Posterior vena cava (tissue), 2 donors: ENCODE results near the gene USB1. TPM values are rescaled to one million over a fixed set of nuclear protein-coding genes. Genes with fewer than 3 reads are reported as not detected.
A peak's percentile ranks its signal among the peaks of the same experiment; 100 is the strongest.
"Not testable (repeated sequence)": the region's sequence is repeated elsewhere in the genome, so short reads cannot be mapped to it uniquely, and the experiment has no call there.

Source experiments
- DNase-seq: peaks from one replicate; pipeline ENCODE4 v3.0.0-alpha.2; 2020; ENCODE audit warnings: low spot score
- intact Hi-C, 2 donors: fragments of 100-400 bp; cut with DNase I; formaldehyde crosslinking; loops; one replicate each; pipeline versions ENCODE4 v1.14.1 to v1.14.2; 2022 to 2023
- total RNA-seq, 2 donors: library from RNA; stranded (reverse); fragmentation: NEBNext Ultra II Directional; extraction: Animal tissue kit (Norgen Biotek cat#: 25700); gene quantifications; one replicate each; pipeline ENCODE4 v1.2.1, GENCODE V29; 2021
- donor health status: DM: yes; HTN: yes; CAD: no.
- donor health status: DM: yes; HTN: yes; CAD: no.

Gene USB1
- total RNA-seq, 2 donors from 2014 or later = 34.1 to 39.0 TPM

DNA sequence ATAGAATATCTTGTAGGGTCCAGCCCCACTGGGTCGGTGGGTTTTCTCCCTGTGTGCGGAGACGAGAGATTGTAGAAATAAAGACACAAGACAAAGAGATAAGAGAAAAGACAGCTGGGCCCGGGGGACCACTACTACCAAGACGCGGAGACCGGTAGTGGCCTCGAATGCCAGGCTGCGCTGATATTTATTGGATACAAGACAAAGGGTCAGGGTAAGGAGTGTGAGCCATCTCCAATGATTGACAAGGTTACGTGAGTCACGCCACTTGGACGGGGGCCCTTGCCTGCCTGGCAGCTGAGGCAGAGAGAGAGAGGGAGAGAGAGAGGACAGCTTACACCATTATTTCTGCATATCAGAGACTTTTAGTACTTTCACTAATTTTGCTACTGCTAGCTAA lies 3.5 kb downstream of the USB1 start:
- intact Hi-C loops = loop anchor here in 1 of 2 donors (5.0 to 10.0 kb wide), 2 partner anchors 102 to 250 kb away; no protein-coding TSS in a partner anchor
- not testable (repeated sequence) for DNase-seq

DNA sequence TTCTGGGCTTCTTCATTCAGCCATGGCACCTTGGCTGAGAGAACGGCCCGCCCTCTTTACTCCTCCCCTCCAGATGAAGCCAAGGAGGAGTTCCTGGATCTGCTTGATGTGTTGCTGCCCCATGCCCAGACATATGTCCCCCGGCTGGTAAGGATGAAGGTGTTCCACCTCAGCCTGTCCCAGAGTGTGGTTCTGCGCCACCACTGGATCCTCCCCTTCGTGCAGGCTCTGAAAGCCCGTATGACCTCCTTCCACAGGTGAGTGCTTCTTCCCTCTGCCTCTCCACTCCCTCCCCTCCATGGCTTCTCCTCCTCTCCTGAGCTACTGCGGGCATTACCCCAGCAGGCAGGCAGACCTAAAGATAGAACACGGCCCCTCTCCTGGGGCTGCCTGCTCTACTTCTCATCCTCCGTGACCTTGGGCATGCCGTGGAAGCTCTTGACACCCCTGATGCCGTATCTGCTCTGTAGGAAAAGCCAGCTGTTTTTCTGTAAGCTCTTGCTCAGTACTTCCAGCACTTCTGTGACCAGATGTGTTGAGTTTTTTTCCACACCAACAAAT lies 8.7 kb downstream of the USB1 start:
- intact Hi-C loops = loop anchor here (2.0 to 10.0 kb wide), 2 partner anchors 103 to 255 kb away; no protein-coding TSS in a partner anchor
- no peak for DNase-seq

- intact Hi-C loops = no loop called here
- no peak for DNase-seq
Observed at GRCh38 chr16:58010886-58011285, 9.7 kb downstream of the USB1 start.

DNA sequence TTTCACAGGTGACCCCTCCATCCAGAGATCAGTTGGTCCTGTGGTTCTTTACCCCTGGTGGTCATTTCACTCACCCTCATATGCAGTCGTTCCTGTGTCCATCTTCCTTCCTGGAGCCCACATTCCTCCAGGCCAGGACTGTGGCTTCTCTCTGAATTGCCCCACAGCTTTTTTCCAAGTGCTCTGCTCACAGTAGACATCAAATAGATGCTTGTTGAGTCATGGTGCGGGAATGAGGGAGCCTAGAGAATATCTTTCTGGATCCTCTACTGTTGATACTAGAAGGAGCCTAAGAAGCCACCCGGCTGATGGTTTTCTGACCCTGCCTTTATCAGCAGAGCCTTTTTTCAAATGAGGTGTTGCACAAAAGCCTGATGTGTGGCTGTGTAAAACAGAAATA lies 10.4 kb downstream of the USB1 start:
- no peak for DNase-seq
- intact Hi-C loops = no loop called here

DNA sequence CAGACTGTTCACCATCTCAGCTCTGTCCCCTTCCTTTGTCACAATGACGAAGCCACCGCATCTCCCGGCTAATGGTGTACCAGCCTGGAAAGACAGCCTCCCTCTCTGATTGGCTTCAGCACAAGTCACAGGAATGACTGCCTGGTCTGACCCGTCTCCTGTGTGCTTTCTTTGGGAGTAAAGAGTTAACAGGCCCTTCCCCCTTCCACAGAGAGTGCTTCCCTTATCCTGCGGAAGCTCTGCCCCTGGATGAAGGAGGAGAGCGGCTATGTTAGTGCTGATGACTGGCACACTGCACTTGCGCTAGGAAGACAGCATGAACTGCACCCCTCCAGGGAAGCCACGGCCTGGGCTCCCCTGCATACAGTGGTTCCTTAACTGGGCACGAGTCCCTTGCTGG lies 11.3 kb downstream of the USB1 start:
- intact Hi-C loops = no loop called here
- no peak for DNase-seq

DNA sequence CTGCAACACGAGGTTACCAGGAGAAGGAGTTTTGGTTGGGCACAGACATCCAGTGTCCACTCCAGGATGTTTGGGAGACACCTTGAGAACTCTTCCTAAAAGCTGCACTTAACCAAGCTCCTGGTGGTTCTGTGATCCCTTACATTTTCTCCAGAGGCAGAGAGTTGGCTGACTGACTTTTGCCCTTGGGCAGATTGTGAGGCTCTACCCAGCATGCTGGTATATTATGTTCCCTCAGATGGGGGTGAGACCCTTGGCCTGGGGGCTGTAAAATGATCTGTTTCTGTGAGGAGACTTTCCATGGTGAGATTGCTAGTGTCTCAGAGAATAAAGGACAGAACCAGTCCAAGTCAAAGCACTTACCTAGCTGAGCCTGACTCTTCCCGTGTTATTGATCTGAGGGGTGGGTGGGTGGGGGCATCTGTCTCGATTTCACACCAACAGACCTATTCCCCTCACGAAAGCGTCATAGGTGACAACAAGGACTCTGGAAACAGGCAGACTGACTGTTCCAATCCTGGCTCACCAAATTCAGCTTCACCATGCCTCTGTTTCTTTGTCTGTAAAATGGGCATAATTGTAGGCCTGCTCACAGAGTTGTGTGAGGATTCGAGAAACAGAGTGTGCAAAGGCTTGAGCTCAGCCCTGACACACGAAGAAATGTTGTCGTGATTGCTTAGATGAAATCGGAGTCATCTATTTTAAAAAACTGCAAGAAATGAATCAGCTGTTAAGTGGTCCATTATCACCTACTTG lies 12.2 kb downstream of the USB1 start:
- no peak for DNase-seq
- intact Hi-C loops = no loop called here

DNA sequence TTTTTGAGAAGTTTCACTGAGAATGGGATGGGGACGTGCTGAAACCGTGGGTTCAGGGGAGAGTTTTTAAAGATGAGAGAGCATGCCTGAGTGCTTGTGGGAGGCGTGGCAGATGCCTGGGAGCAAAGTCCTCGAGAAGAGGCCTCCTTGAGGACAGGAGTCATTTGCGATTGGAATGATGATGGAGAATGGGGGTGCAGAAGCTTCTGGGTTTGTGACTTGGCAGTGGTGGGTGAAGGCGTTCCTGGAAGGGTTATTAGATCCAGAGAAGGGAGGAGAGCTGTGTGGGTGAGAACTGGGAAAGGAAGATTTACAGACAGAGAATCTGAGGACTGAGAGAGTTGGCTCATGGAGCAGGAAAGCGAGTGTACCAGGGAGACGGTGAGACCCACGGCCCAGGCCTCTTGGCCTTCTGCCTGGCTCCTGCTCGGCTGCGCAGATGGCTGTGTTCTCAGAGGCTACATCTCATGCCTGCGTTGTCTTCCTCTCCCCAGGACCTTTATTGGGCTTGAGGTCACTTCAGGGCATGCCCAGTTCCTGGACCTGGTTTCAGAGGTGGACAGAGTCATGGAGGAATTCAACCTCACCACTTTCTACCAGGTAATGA lies 15.7 kb downstream of the USB1 start:
- DNase-seq = no peak
- intact Hi-C loops = no loop called here

DNA sequence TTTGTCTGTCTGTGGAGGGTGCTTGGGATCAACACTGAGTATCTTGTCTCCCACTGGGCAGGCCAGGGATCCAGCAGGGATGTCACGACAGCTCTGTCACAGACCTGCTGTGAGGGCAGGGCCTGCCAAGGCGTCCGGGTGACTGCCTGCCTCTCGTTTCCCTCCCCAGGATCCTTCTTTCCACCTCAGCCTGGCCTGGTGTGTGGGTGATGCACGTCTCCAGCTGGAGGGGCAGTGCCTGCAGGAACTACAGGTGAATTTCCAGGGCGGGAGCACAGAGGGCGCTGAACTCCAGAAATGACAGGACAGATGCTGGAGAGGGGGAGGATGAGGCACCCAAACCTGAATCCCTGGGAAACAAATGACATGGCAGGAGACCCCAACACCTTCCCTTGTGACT lies 17.6 kb downstream of the USB1 start:
- no peak for DNase-seq
- intact Hi-C loops = no loop called here

DNA sequence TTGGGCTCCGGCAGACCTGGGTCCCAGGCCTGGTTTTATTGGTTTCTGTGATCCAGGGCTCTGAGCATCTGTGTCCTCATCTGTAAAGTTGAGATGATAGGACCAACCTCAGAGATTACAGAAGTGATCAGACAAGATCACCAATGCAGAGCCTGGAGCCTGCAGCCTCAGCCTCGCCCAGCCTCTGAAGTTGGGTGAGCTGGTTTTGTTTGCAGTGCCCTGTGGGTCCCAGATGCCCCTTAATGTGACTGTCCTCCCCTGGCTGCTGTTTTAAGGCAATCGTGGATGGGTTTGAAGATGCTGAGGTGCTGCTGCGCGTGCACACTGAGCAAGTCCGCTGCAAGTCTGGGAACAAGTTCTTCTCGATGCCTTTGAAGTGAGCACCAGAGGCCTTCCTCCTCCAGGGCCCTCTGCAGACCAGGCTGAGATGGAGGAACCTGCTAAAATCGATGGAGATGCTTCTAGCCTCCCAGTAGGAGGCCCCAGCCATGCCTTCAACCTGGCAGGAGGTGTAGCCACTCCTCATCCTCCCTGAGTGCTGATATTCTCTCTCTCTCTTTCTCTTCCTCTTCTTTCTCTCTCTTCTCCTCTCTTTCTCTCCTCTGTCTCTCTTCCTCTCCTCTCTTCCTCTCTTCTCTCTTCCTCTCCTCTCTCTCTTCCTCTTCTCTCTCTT lies 18.8 kb downstream of the USB1 start:
- intact Hi-C loops = loop anchor here (5.0 kb wide), 2 partner anchors 92 to 107 kb away; partner anchors contain the start of gene CFAP20 (in 1 of the 2)

GRCh38 chr16:58020628-58021521 lies 19.7 kb downstream of the USB1 start:
- intact Hi-C loops = loop anchor here (5.0 kb wide), 2 partner anchors 91 to 106 kb away; partner anchors contain the start of gene CFAP20 (in 1 of the 2)
- no peak for DNase-seq

More for the DNA sequence above, 18.8 kb downstream of the USB1 start:
- no peak for DNase-seq

GRCh38 chr16:58021661-58022551 lies 20.7 kb downstream of the USB1 start:
- intact Hi-C loops = loop anchor here (5.0 kb wide), 2 partner anchors 90 to 105 kb away; partner anchors contain the start of gene CFAP20 (in 1 of the 2)
- no peak for DNase-seq

DNA sequence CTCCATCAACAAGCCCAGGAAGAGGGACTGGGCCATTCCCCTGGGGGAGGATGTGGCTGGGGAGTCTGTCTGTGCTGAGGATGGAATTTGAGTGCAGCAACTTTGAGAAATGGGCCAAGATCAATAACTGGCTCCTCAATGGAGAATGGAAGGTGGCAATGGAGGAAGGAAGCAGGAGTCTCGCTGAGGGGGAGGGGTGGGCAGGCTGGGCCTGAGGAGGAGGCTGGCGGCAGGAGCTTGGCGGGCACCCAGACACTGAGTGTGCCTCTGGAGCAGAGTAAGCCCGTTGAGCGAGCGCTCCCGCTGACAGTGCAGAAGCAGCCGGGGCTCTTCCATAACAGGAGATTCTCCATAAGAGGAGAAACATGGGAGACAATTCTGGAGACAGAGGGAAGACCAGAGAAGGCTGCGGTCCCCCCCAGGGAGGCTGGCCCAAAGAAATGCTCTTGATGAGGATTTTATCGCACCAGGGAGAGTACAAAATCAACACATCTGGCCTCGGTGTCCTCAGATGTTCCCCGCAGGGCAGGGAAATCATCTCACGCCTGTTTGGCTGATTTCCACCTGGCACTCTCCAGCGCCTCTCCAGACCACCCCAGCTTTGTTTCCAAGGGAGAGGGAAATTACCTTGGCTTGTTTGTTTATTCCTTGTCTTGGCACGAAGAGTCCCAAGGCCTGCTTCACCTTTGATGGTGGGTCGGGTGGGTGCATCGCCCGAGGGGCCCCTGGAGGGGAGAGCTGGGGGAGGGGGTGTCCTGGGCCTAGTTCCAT lies 21.6 kb downstream of the USB1 start:
- intact Hi-C loops = loop anchor here (5.0 kb wide), 2 partner anchors 90 to 105 kb away; partner anchors contain the start of gene CFAP20 (in 1 of the 2)
- DNase-seq = peak; percentile 87

- no peak for DNase-seq
- intact Hi-C loops = loop anchor here (5.0 kb wide), 2 partner anchors 88 to 103 kb away; partner anchors contain the start of gene CFAP20 (in 1 of the 2)
Observed at GRCh38 chr16:58024486-58025350, 23.5 kb downstream of the USB1 start.

DNA sequence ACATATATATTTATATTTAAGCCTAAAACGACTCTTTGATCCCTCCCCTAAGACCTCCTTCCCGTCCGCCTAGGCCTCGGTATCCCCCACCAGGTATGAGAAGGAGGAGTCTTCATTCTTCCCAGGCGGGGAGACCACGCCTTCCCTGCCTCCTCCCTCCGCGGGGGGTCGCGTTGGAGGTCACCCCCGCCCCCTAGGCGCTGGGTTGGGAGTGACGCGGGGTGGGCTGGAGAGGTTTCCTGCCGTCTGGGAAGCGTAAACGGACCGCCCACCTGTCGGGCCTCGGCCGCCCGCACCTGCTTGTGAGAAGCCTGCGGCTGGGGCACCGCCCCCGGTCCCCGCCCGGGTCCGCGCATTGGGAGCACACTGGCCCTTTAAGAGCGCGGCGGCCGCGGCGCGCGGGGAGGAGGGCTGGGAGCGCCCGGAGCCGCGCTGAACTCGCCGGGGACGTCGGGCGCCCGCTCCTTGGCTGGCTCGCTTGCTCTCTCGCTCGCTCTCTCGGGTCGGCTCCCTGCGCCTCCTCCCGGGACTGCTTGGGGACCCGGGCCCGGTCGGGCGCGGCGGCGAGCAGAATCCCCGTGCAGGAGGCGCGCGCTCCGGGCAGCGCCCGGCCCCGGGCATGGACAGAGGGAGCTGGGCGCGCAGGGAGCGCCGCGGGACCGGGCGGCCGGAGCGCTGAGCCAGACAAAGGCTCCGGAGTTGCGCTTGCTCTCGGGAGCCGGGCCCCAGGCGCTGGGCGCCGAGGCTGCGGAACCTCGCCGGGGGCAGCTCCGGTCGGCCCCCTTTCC lies 24.3 kb downstream of the USB1 start, which contains the start of gene MMP15:
Gene MMP15, plus strand, starts transcription at position 404 of the 788 bp plus-strand sequence. CDS start 597 bp downstream, outside the sequence.
- intact Hi-C loops = no loop called here

GRCh38 chr16:58026139-58026704 lies 25.0 kb downstream of the USB1 start:
- DNase-seq = peak; percentile 87
- intact Hi-C loops = no loop called here

More for the DNA sequence above, 24.3 kb downstream of the USB1 start, which contains the start of gene MMP15:
- peak; percentile 86 for DNase-seq
